Measurements from ENCODE around the gene RAB25.
A peak's percentile ranks its signal among the peaks of the same experiment; 100 is the strongest.

GRCh38 chr1:156082309-156083091 lies 21.5 kb downstream of the RAB25 start, which contains the start of gene MEX3A:
- peak in 2 of 4 experiments; percentile 8 to 14 for TF ChIP-seq CTCF (IDR thresholded peaks at IDR 0.05)
- no peak for TF ChIP-seq POLR2A (IDR thresholded peaks at IDR 0.05)

Data from uterus (tissue), 2 donors.